Glutamatergic neuron (in vitro differentiated cells): ENCODE results near the gene SRBD1. TPM values are rescaled to one million over a fixed set of nuclear protein-coding genes. Genes with fewer than 3 reads are reported as not detected.

ENCODE experiments used
- DNase-seq: peaks from one replicate; pipeline ENCODE4 v3.0.0; 2022
- H3K27ac Mint-ChIP-seq: one replicate; pipeline ENCODE4 v1.8.0; 2020; ENCODE audit warnings: mild to moderate bottlenecking, mixed read lengths, inconsistent platforms; ENCODE audit not compliant: unreplicated experiment
- H3K27me3 Mint-ChIP-seq: one replicate; pipeline ENCODE4 v1.8.0; 2020; ENCODE audit warnings: mild to moderate bottlenecking, moderate library complexity, mixed read lengths, inconsistent platforms; ENCODE audit not compliant: unreplicated experiment
- H3K36me3 Mint-ChIP-seq: one replicate; pipeline ENCODE4 v1.8.0; 2020; ENCODE audit warnings: mild to moderate bottlenecking, mixed read lengths, inconsistent platforms; ENCODE audit not compliant: unreplicated experiment
- H3K4me1 Mint-ChIP-seq: one replicate; pipeline ENCODE4 v1.8.0; 2020; ENCODE audit warnings: mild to moderate bottlenecking, low read depth, mixed read lengths, inconsistent platforms; ENCODE audit not compliant: unreplicated experiment
- H3K4me3 Mint-ChIP-seq: one replicate; pipeline ENCODE4 v1.8.0; 2020; ENCODE audit warnings: mild to moderate bottlenecking, mixed read lengths, inconsistent platforms; ENCODE audit not compliant: unreplicated experiment
- H3K9me3 Mint-ChIP-seq: one replicate; pipeline ENCODE4 v1.8.0; 2020; ENCODE audit warnings: mild to moderate bottlenecking, moderate library complexity, mixed read lengths, inconsistent platforms; ENCODE audit not compliant: unreplicated experiment
- CTCF ChIP-seq: fragments of 200-600 bp; sonication (generic); IDR thresholded peaks from one replicate; pipeline ENCODE4 v1.5.0; 2021; ENCODE audit not compliant: partially characterized antibody, unreplicated experiment
- total RNA-seq: library from RNA; stranded (reverse); fragmentation: NEBNext Ultra II Directional; extraction: Animal tissue kit (Norgen Biotek cat#: 25700); gene quantifications from one replicate; pipeline ENCODE4 v1.2.1, GENCODE V29; 2021; ENCODE audit not compliant: unreplicated experiment

SRBD1 gene
- total RNA-seq, 1 donor from 2014 or later: 16.1 TPM

- Mint-ChIP-seq H3K4me3 (no peak overlapping the region), H3K4me1 (peaks cover 9% of the 10 kb centered on the region), H3K27me3 (no peaks in the 10 kb centered on the region), H3K36me3 (no peaks in the 10 kb centered on the region), H3K27ac (no peak overlapping the region), H3K9me3 (peaks cover 2% of the 10 kb centered on the region)
- no peak for TF ChIP-seq CTCF
- no peak for DNase-seq
These were observed 257.2 kb downstream of the SRBD1 start for GRCh38 chr2:45353879-45354278.

GRCh38 chr2:45352506-45352905, 258.6 kb downstream of the SRBD1 start:
- DNase-seq: no peak
- H3K4me1 Mint-ChIP-seq: peaks cover 9% of the 10 kb centered on the region
- no peaks in the 10 kb centered on the region for H3K36me3 Mint-ChIP-seq
- no peak for TF ChIP-seq CTCF
- no peaks in the 10 kb centered on the region for H3K27me3 Mint-ChIP-seq
- no peak overlapping the region for H3K27ac Mint-ChIP-seq
- H3K9me3 Mint-ChIP-seq: peaks cover 2% of the 10 kb centered on the region
- no peak overlapping the region for H3K4me3 Mint-ChIP-seq

- Mint-ChIP-seq H3K9me3 (peaks cover 4% of the 10 kb centered on the region), H3K4me3 (no peak overlapping the region), H3K4me1 (peaks cover 21% of the 10 kb centered on the region), H3K27ac (no peak overlapping the region), H3K27me3 (peaks cover 3% of the 10 kb centered on the region), H3K36me3 (no peaks in the 10 kb centered on the region)
- no peak for TF ChIP-seq CTCF
- DNase-seq: no peak
These were observed 265.5 kb downstream of the SRBD1 start for GRCh38 chr2:45345331-45346234.

- TF ChIP-seq CTCF: no peak
- H3K4me3 Mint-ChIP-seq: no peak overlapping the region
- peaks cover 2% of the 10 kb centered on the region for H3K9me3 Mint-ChIP-seq
- no peak for DNase-seq
- H3K4me1 Mint-ChIP-seq: peaks cover 31% of the 10 kb centered on the region
- peaks cover 3% of the 10 kb centered on the region for H3K27me3 Mint-ChIP-seq
- peak overlapping the region; percentile 9 for H3K27ac Mint-ChIP-seq
- H3K36me3 Mint-ChIP-seq: no peaks in the 10 kb centered on the region
These were observed 266.6 kb downstream of the SRBD1 start for GRCh38 chr2:45344502-45344901.

GRCh38 chr2:45344071-45344470, 267.0 kb downstream of the SRBD1 start:
- Mint-ChIP-seq H3K36me3 (no peaks in the 10 kb centered on the region), H3K4me1 (peaks cover 33% of the 10 kb centered on the region), H3K27me3 (peaks cover 3% of the 10 kb centered on the region), H3K4me3 (no peak overlapping the region), H3K27ac (no peak overlapping the region), H3K9me3 (peaks cover 2% of the 10 kb centered on the region)
- DNase-seq: no peak
- TF ChIP-seq CTCF: no peak
